Choroid plexus epithelial cell (primary cell): ENCODE data around the gene KIF5A.
A peak's percentile ranks its signal among the peaks of the same experiment; 100 is the strongest.

Experiments
- DNase-seq: peaks from one replicate; pipeline ENCODE4 v3.0.0-alpha.2; 2010; ENCODE audit warnings: low read depth
- H3K4me3 ChIP-seq: 2 replicates; pipeline ENCODE4 v1.5.1; 2011; ENCODE audit warnings: low read depth, mild to moderate bottlenecking, control low read depth, low read length, moderate library complexity
- TF ChIP-seq, protein P1 (sequence below): conservative IDR thresholded peaks from 2 replicates; pipeline ENCODE4 v1.5.1; 2011; ENCODE audit warnings: low read depth, mild to moderate bottlenecking, control low read depth, inconsistent platforms, low read length, moderate library complexity

KIF5A gene

GRCh38 chr12:57620245-57620935 lies 70.5 kb downstream of the KIF5A start:
- TF ChIP-seq, protein P1, sequence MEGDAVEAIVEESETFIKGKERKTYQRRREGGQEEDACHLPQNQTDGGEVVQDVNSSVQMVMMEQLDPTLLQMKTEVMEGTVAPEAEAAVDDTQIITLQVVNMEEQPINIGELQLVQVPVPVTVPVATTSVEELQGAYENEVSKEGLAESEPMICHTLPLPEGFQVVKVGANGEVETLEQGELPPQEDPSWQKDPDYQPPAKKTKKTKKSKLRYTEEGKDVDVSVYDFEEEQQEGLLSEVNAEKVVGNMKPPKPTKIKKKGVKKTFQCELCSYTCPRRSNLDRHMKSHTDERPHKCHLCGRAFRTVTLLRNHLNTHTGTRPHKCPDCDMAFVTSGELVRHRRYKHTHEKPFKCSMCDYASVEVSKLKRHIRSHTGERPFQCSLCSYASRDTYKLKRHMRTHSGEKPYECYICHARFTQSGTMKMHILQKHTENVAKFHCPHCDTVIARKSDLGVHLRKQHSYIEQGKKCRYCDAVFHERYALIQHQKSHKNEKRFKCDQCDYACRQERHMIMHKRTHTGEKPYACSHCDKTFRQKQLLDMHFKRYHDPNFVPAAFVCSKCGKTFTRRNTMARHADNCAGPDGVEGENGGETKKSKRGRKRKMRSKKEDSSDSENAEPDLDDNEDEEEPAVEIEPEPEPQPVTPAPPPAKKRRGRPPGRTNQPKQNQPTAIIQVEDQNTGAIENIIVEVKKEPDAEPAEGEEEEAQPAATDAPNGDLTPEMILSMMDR: no peak
- no peak for DNase-seq
- no peak overlapping the region for H3K4me3 ChIP-seq

GRCh38 chr12:57620936-57621496 lies 71.2 kb downstream of the KIF5A start:
- no peak for DNase-seq
- peak overlapping the region; percentile 50 for H3K4me3 ChIP-seq

GRCh38 chr12:57621497-57622292 lies 71.9 kb downstream of the KIF5A start:
- TF ChIP-seq, protein P1: peak; percentile 89
- DNase-seq: peak; percentile 38
- peak overlapping the region; percentile 50 for H3K4me3 ChIP-seq

More at GRCh38 chr12:57620936-57621496, 71.2 kb downstream of the KIF5A start:
- TF ChIP-seq, protein P1: no peak

DNA sequence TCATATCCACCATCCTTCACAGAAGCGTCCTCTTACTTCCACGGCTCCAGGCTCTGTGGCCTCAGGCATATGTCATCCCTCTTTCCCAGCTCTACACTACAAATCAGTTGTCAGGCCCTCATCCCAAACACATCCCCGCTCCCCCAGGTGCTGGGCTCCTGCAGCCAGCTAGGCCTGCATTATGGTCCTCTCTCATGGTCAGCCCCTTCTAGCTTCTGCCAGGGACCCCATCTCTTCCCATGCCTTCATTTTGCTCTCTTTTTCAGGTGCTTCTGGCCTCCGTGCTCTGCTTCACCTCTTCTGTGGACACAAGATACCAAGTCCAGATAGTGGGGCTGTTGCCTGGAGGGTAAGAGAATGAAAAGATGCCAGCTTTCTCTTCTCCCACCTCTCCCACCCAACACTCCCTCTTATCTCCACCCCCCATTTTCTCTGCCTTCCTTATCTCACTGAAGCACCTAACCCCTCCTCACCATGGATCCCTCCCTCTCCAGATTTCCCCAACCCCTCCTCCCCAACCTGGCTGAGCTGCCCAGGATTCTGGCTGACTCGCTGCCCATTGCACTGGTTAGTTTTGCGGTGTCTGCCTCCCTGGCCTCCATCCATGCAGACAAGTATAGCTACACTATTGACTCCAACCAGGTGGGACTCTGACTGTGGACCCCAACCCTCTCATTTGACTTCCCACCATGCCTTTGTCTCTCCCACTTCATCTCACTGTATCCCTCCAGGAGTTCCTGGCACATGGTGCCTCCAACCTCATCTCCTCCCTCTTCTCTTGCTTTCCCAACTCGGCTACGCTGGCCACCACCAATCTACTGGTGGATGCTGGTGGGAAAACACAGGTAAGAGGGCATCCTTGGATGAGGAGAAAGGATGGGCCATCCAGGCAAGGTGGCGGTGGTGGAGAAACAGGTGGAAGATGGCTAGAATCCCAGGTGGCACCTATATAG lies 72.7 kb downstream of the KIF5A start:
- TF ChIP-seq, protein P1: no peak
- DNase-seq: no peak
- no peak overlapping the region for H3K4me3 ChIP-seq

DNA sequence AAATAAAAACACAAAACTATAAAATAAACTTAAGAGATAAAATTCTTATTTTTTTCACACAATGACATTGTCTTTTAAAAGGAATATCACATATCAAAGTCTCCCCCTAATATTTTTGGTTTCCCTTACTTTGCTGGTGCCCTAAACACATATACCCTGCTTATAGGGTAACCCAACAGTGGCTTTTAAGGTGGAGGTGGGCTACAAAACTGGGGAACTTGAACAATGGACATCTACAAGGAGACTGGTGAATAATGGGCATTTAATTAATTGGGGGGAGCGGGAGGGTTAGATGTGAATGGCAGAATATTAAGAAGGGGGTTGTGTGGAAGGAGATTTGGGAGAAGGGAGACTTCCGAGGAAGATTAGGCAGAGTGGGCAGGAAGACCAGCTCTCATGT lies 73.5 kb downstream of the KIF5A start:
- DNase-seq: no peak
- H3K4me3 ChIP-seq: no peak overlapping the region
- TF ChIP-seq, protein P1: no peak

- H3K4me3 ChIP-seq: no peak overlapping the region
- no peak for DNase-seq
- TF ChIP-seq, protein P1: no peak
These were observed 74.1 kb downstream of the KIF5A start for GRCh38 chr12:57623811-57624390.
